ENCODE data around the gene REV3L. TPM values are rescaled to one million over a fixed set of nuclear protein-coding genes. Genes with fewer than 3 reads are reported as not detected.
"Not testable (repeated sequence)": the region's sequence is repeated elsewhere in the genome, so short reads cannot be mapped to it uniquely, and the experiment has no call there.

The REV3L gene
- total RNA-seq, 2 experiments from 2014 or later, result 29.2 to 30.0 TPM

GRCh38 chr6:111354758-111355555 is 128.1 kb downstream of the REV3L start:
- DNase-seq, result no peak
- Mint-ChIP-seq H3K27ac (no peak overlapping the region), H3K27me3 (ENCODE audit: low read depth) (no peaks in the 10 kb centered on the region), H3K4me1 (ENCODE audit: low read depth) (no peaks in the 10 kb centered on the region), H3K4me3 (no peak overlapping the region), H3K36me3 (ENCODE audit: low read depth) (peaks cover 15% of the 10 kb centered on the region), H3K9me3 (ENCODE audit: insufficient read depth) (no peaks in the 10 kb centered on the region)
- no peak for ATAC-seq
- ChIA-PET POLR2A (no interaction called here), CTCF (no interaction called here)

- H3K4me3 Mint-ChIP-seq, result no peak overlapping the region
- no peaks in the 10 kb centered on the region for H3K4me1 Mint-ChIP-seq (ENCODE audit: low read depth)
- ATAC-seq (no peak), DNase-seq (no peak)
- no peak overlapping the region for H3K27ac Mint-ChIP-seq
- H3K9me3 Mint-ChIP-seq (ENCODE audit: insufficient read depth), result no peaks in the 10 kb centered on the region
- ChIA-PET CTCF (no interaction called here), POLR2A (no interaction called here)
- no peaks in the 10 kb centered on the region for H3K27me3 Mint-ChIP-seq (ENCODE audit: low read depth)
- H3K36me3 Mint-ChIP-seq (ENCODE audit: low read depth), result peaks cover 17% of the 10 kb centered on the region
Observed at GRCh38 chr6:111353912-111354462, 129.0 kb downstream of the REV3L start.

DNA sequence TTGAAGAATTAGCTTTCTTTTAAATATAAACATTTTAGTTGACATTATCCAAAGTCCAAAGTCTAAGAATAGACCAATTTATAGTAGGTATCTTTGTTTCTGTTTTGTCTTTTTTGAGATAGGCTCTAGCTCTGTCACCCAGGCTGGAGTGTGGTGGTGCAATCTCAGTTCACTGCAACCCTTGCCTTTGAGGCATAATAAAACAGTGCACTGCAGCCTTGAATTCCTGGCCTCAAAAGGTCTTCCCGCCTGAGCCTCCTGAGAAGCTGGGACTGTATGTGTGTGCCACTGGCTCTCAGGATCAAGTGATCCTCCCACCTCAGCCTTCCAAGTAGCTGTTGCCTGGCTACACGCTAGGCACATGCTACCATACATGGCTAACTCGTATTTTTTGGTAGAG is 135.4 kb downstream of the REV3L start:
- Mint-ChIP-seq H3K4me1 (ENCODE audit: low read depth) (no peaks in the 10 kb centered on the region), H3K9me3 (ENCODE audit: insufficient read depth) (no peaks in the 10 kb centered on the region), H3K4me3 (no peak overlapping the region), H3K27me3 (ENCODE audit: low read depth) (no peaks in the 10 kb centered on the region), H3K27ac (no peak overlapping the region), H3K36me3 (ENCODE audit: low read depth) (peaks cover 13% of the 10 kb centered on the region)
- CTCF ChIA-PET, result interaction anchor here (1.3 kb wide), 1 partner anchor 88 kb away, joined by 3 read pairs; a partner anchor contains a TSS
- DNase-seq, result no peak
- POLR2A ChIA-PET, result no interaction called here
- ATAC-seq, result no peak

- Mint-ChIP-seq H3K27me3 (ENCODE audit: low read depth) (no peaks in the 10 kb centered on the region), H3K4me3 (no peak overlapping the region), H3K4me1 (ENCODE audit: low read depth) (peaks cover 7% of the 10 kb centered on the region), H3K9me3 (ENCODE audit: insufficient read depth) (no peaks in the 10 kb centered on the region), H3K27ac (no peak overlapping the region), H3K36me3 (ENCODE audit: low read depth) (peaks cover 25% of the 10 kb centered on the region)
- ATAC-seq, result no peak
- CTCF ChIA-PET, result no interaction called here
- no peak for DNase-seq
- POLR2A ChIA-PET, result no interaction called here
Observed at GRCh38 chr6:111342913-111343312, 140.1 kb downstream of the REV3L start.

DNA sequence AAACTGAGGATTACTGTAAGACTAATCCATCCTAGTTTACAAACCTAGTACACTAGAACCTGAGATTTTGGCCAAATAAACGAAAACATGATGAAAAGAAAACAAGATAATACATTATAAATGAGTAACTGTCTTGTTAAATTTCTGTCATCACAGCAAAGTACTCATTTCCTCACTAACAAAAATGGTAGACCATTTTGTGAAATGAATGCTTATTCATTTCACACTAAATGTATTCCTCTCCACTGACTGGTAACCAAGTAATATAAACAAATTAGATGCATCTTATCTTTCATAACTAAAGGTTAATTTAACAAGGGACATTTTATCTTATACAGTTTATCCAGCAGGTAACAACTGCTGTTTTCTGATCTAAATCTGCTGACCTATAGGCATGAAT is 143.7 kb downstream of the REV3L start:
- ChIA-PET POLR2A (no interaction called here), CTCF (interaction anchor here (1.4 kb wide), 1 partner anchor 80 kb away, joined by 4 read pairs; a partner anchor contains a TSS)
- Mint-ChIP-seq H3K36me3 (ENCODE audit: low read depth) (peaks cover 28% of the 10 kb centered on the region), H3K9me3 (ENCODE audit: insufficient read depth) (no peaks in the 10 kb centered on the region), H3K27me3 (ENCODE audit: low read depth) (no peaks in the 10 kb centered on the region), H3K4me1 (ENCODE audit: low read depth) (peaks cover 7% of the 10 kb centered on the region), H3K27ac (no peak overlapping the region), H3K4me3 (no peak overlapping the region)
- ATAC-seq (no peak), DNase-seq (no peak)

DNA sequence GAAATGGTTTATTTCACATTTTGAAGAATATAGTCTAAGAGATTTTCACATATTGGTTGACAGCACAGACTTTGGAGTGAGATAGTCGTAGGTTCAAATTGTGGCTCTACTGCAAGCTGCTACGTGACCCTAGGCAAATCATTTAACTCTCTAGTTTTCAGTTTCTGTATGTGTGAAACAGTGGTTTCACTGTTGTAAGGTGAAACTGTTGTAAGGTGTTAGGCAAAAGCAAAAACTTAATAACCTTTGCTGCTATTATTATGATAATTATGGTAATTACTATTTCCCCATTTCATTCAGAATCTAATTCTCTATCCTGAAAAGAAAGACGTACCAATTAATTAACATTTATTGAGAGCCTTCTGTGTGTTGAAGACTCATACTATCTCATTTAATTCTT is 144.2 kb downstream of the REV3L start:
- H3K27me3 Mint-ChIP-seq (ENCODE audit: low read depth), result no peaks in the 10 kb centered on the region
- ATAC-seq (peak; percentile 57), DNase-seq (no peak)
- H3K4me3 Mint-ChIP-seq, result no peak overlapping the region
- ChIA-PET CTCF (interaction anchor here (1.4 kb wide), 1 partner anchor 80 kb away, joined by 4 read pairs; a partner anchor contains a TSS), POLR2A (no interaction called here)
- H3K4me1 Mint-ChIP-seq (ENCODE audit: low read depth), result peaks cover 7% of the 10 kb centered on the region
- no peak overlapping the region for H3K27ac Mint-ChIP-seq
- peaks cover 27% of the 10 kb centered on the region for H3K36me3 Mint-ChIP-seq (ENCODE audit: low read depth)
- H3K9me3 Mint-ChIP-seq (ENCODE audit: insufficient read depth), result no peaks in the 10 kb centered on the region

DNA sequence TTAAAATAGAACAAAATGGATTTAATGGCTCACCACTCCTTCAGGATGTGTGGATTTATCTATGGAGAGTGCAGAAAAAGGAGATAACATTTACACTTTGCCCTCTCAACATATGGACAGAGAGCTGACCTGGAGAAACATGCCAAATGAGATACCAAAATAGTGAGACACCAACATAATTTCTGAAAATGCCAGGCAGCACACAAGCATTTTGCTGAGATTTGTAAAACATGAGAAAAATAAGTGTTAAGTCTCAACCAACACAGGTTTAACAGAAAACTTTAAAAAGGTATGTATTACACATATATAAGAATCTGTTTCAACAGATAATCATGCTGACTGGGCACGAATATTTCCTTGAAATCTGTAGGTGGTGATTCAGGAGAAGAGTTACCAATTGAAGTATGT is 145.2 kb downstream of the REV3L start:
- CTCF ChIA-PET, result interaction anchor here (0.7 to 1.4 kb wide), 2 partner anchors 79 to 140 kb away, joined by 3 to 4 read pairs; a partner anchor contains a TSS
- H3K4me3 Mint-ChIP-seq, result no peak overlapping the region
- no peak overlapping the region for H3K27ac Mint-ChIP-seq
- H3K36me3 Mint-ChIP-seq (ENCODE audit: low read depth), result peaks cover 29% of the 10 kb centered on the region
- peaks cover 7% of the 10 kb centered on the region for H3K4me1 Mint-ChIP-seq (ENCODE audit: low read depth)
- no peak for DNase-seq
- H3K9me3 Mint-ChIP-seq (ENCODE audit: insufficient read depth), result no peaks in the 10 kb centered on the region
- POLR2A ChIA-PET, result no interaction called here
- no peaks in the 10 kb centered on the region for H3K27me3 Mint-ChIP-seq (ENCODE audit: low read depth)
- no peak for ATAC-seq

DNA sequence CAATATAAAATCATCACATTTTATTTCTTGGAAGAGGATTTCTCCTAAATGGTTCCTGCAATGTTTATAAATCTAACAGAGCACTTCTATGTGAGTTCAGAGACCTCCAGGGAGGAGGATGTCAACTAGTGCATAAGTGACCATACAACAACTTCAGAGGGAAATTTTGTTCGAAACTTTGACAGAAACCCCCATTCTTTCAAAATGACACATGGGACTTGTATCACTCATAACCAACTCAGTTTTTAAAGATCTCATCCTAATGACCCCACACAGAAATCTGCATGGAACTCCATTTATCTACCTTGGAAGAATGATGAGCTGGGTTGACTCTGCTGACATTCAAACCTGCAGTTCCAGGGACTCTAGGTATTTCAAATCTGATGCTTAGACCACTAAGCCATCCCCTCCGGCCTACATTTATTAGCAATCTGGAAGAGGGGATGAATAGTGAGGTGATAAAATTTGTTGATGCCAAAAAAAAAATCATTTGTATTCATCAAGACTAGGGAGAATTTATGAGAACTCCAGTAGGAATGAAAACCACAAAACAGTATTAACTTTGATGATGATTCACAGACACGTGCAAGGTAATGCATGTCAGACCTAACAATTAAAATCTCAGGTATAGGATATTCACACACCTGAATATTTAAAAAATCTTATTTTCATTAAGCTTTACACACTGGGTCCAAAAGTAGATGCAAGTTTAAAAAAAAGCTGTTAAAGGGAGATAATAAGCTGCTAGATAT is 153.0 kb downstream of the REV3L start:
- ChIA-PET CTCF (no interaction called here), POLR2A (no interaction called here)
- Mint-ChIP-seq H3K4me3 (no peak overlapping the region), H3K27me3 (ENCODE audit: low read depth) (no peaks in the 10 kb centered on the region), H3K27ac (no peak overlapping the region), H3K36me3 (ENCODE audit: low read depth) (peaks cover 38% of the 10 kb centered on the region), H3K4me1 (ENCODE audit: low read depth) (no peaks in the 10 kb centered on the region), H3K9me3 (ENCODE audit: insufficient read depth) (no peaks in the 10 kb centered on the region)
- ATAC-seq (no peak), DNase-seq (no peak)

DNA sequence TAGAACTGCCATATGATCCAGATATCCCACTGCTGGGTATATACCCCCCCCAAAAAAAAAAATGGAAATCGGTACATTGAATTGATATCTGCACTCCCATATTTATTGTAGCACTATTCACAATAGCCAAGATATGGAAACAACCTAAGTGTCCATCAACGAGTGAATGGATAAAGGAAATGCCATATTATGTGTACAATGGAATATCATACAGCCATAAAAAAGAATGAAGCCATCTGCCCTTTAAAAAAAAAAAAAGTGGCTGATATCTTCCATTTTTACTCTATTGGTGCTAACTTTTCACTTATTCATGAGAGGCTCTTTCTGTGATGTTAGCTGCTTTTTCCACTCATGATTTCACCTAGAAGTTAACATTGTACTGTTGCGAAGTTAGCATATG is 156.5 kb downstream of the REV3L start:
- Mint-ChIP-seq H3K27me3 (ENCODE audit: low read depth) (no peaks in the 10 kb centered on the region), H3K27ac (no peak overlapping the region), H3K36me3 (ENCODE audit: low read depth) (peaks cover 38% of the 10 kb centered on the region), H3K4me1 (ENCODE audit: low read depth) (no peaks in the 10 kb centered on the region), H3K9me3 (ENCODE audit: insufficient read depth) (no peaks in the 10 kb centered on the region), H3K4me3 (no peak overlapping the region)
- ChIA-PET CTCF (interaction anchor here (0.6 kb wide), 1 partner anchor 75 kb away, joined by 3 read pairs; no protein-coding TSS in a partner anchor), POLR2A (no interaction called here)
- ATAC-seq (no peak), DNase-seq (no peak)

- CTCF ChIA-PET, result interaction anchor here (1.3 kb wide), 1 partner anchor 157 kb away, joined by 3 read pairs; no protein-coding TSS in a partner anchor
- Mint-ChIP-seq H3K36me3 (ENCODE audit: low read depth) (peaks cover 24% of the 10 kb centered on the region), H3K27me3 (ENCODE audit: low read depth) (no peaks in the 10 kb centered on the region), H3K27ac (no peak overlapping the region), H3K4me3 (no peak overlapping the region), H3K9me3 (ENCODE audit: insufficient read depth) (no peaks in the 10 kb centered on the region), H3K4me1 (ENCODE audit: low read depth) (no peaks in the 10 kb centered on the region)
- POLR2A ChIA-PET, result interaction anchor here (0.6 kb wide), 1 partner anchor 689 kb away, joined by 5 read pairs; no protein-coding TSS in a partner anchor
- ATAC-seq (no peak), DNase-seq (no peak)
Observed at GRCh38 chr6:111322145-111322544, 160.9 kb downstream of the REV3L start.

- H3K4me1 Mint-ChIP-seq (ENCODE audit: low read depth); ATAC-seq; H3K27ac Mint-ChIP-seq; DNase-seq; H3K27me3 Mint-ChIP-seq (ENCODE audit: low read depth); CTCF ChIA-PET; H3K9me3 Mint-ChIP-seq (ENCODE audit: insufficient read depth); POLR2A ChIA-PET; H3K4me3 Mint-ChIP-seq: not testable (repeated sequence)
- H3K36me3 Mint-ChIP-seq (ENCODE audit: low read depth), result peaks cover 46% of the 10 kb centered on the region
Observed at GRCh38 chr6:111307950-111308349, 175.1 kb downstream of the REV3L start.

DNA sequence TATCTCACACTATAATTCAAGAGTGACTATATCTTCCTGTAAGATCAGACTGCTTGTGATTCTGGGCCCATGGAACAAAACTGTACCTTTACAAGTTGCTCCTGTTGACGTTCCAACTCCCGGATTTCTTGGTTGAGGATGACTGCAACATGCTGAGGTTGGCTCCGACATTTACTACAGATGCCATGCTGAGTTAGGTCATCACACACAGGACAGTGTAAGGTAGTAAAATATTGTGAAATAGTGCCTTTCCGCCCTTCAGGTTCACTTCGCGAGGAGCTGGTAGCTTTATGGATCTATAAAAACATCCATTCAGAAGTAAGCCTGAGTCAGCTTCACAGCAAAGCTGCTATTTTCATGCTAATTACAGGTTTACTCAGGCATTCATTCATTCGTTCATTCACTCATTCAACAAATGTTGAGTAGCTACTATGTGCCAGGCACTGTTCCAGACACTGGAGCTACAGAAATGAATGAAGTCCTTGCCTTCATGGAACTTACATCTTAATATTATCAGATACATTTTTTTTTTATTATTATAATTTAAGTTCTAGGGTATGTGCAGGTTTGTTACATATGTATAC is 175.7 kb downstream of the REV3L start:
- ATAC-seq (no peak), DNase-seq (no peak)
- peaks cover 4% of the 10 kb centered on the region for H3K9me3 Mint-ChIP-seq (ENCODE audit: insufficient read depth)
- H3K36me3 Mint-ChIP-seq (ENCODE audit: low read depth), result peaks cover 44% of the 10 kb centered on the region
- no peak overlapping the region for H3K27ac Mint-ChIP-seq
- no peak overlapping the region for H3K4me3 Mint-ChIP-seq
- POLR2A ChIA-PET, result no interaction called here
- H3K27me3 Mint-ChIP-seq (ENCODE audit: low read depth), result no peaks in the 10 kb centered on the region
- CTCF ChIA-PET, result no interaction called here
- peaks cover 5% of the 10 kb centered on the region for H3K4me1 Mint-ChIP-seq (ENCODE audit: low read depth)
